ENCODE data around the gene INTS7.
"Not testable (repeated sequence)": the region's sequence is repeated elsewhere in the genome, so short reads cannot be mapped to it uniquely, and the experiment has no call there.

Gene INTS7

DNA sequence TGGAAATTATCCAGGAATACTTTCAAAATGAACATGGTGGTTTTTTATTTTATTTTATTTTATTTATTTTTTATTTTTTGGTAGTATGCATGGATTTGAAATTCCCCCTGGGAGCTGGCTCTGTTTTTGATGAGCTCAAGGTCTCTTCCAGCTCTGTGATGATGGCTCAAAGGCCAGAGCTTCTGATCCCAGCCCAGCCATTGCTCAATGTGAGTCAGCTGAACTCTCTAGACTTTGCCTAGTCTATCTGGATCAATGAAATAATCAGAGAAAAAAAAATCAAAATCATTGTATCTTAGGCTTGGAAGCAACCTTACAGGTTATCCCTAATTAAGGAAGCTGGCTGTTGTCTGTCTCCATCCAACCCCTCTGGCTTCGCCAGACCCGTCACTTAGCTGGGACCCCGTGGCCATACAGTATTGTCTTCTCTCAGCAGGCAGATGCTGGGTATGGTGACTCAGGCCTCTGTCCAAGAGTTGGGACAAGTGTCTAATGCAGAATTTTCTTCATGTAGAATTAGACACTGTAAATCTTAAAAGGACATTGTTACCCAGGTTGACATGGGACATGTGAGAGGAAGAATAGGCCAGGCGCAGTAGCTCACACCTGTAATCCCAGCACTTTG lies 114.6 kb downstream of the INTS7 start:
- Histone ChIP-seq H3K9ac (ENCODE audit: low read depth, low read length) (no peak overlapping the region), H3K9me3 (ENCODE audit: control insufficient read depth, insufficient read depth, low read length) (no peaks in the 10 kb centered on the region), H3K4me1 (ENCODE audit: insufficient read depth, low read length) (no peaks in the 10 kb centered on the region), H3K36me3 (ENCODE audit: insufficient read depth, low read length) (no peaks in the 10 kb centered on the region)

DNA sequence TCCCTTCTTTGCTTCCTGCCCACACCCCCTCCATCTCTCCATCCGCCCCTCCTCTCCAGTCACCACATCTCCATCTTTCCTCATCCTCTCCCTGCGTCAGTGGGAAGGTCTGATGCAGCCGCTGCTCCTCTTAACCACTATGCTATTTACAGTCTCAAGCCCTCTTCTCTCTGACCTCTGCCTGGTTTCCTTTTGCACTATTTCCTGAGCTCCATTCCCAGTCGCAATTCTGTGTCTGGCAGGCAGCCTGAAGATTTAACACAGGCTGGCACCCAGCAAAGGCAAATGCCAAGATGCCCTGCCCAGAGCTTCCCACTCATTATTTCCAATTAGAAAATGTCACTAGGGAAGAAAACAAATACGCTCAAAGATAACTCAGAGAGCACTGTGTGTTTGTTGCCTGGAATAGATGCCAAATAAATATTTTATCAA lies 115.2 kb downstream of the INTS7 start:
- Histone ChIP-seq H3K4me1 (ENCODE audit: insufficient read depth, low read length) (no peaks in the 10 kb centered on the region), H3K9me3 (ENCODE audit: control insufficient read depth, insufficient read depth, low read length) (no peaks in the 10 kb centered on the region), H3K36me3 (ENCODE audit: insufficient read depth, low read length) (no peaks in the 10 kb centered on the region), H3K9ac (ENCODE audit: low read depth, low read length) (no peak overlapping the region)

DNA sequence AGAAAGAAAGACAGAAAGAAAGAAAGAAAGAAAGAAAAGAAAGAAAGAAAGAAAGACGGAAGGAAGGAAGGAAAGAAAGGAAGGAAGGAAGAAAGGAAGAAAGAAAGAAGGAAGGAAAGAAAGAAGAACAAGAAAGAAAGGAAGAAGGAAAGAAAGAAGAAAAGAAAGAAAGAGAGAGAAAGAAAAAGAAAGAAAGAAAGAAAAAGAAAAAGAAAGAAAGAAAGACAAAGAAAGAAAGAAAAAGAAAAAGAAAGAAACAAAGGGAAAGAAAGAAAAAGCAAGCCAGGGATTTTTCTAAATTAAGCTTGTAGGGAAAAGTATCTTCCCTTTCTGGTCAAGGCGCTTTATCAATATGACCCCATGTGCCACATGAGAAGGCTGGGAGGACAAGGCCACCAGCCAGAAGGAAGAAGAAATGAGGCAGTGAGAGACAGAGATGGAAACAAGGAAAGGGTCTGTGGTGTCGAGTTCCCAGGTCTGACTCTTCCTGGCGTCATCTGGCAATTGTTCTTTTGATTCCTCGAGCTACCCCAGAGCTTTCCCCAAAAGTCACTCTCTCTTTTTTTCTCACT lies 116.4 kb downstream of the INTS7 start:
- Histone ChIP-seq H3K9me3 (ENCODE audit: control insufficient read depth, insufficient read depth, low read length) (no peaks in the 10 kb centered on the region), H3K36me3 (ENCODE audit: insufficient read depth, low read length) (no peaks in the 10 kb centered on the region), H3K4me1 (ENCODE audit: insufficient read depth, low read length) (no peaks in the 10 kb centered on the region), H3K9ac (ENCODE audit: low read depth, low read length) (no peak overlapping the region)

DNA sequence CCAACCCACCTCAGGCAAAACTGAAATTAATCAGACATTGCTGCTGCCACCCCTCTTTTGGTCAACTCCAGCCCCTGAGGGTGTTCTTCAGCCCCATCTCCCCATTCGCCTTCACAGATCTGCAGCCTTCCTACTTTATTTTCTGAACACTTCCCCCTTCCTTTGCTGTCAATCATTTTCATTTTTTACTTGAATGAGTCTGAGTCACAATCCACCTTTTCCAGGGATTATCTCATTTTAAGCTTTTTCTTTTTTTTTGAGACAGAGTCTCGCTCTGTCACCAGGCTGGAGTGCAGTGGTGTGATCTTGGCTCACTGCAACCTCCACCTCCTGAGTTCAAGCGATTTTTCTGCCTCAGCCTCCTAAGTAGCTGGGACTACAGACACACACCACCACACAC lies 118.9 kb downstream of the INTS7 start:
- not testable (repeated sequence) for H3K36me3 ChIP-seq (ENCODE audit: insufficient read depth, low read length); H3K9me3 ChIP-seq (ENCODE audit: control insufficient read depth, insufficient read depth, low read length); H3K4me1 ChIP-seq (ENCODE audit: insufficient read depth, low read length); H3K9ac ChIP-seq (ENCODE audit: low read depth, low read length)

DNA sequence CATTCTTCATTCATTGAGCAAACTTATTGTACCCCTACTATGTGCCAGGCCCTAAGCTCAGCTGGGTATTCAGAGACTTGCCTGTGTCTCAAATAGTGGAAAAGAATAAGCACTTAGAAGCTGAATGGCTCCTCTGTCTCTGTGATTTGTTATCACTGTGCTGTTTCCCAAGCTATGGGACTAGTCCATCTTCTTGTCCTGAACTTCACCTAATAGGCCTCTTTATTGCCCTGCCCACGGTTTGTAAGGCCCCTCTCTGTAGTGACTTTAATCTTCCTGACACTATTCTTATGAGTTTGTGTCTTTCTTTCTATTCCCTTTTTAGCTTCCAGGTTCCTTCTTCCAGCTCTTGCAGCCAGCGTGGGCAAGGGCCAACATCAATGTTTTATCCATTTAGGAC lies 119.4 kb downstream of the INTS7 start:
- H3K4me1 ChIP-seq (ENCODE audit: insufficient read depth, low read length): no peaks in the 10 kb centered on the region
- H3K9me3 ChIP-seq (ENCODE audit: control insufficient read depth, insufficient read depth, low read length): no peaks in the 10 kb centered on the region
- no peak overlapping the region for H3K9ac ChIP-seq (ENCODE audit: low read depth, low read length)
- no peaks in the 10 kb centered on the region for H3K36me3 ChIP-seq (ENCODE audit: insufficient read depth, low read length)

DNA sequence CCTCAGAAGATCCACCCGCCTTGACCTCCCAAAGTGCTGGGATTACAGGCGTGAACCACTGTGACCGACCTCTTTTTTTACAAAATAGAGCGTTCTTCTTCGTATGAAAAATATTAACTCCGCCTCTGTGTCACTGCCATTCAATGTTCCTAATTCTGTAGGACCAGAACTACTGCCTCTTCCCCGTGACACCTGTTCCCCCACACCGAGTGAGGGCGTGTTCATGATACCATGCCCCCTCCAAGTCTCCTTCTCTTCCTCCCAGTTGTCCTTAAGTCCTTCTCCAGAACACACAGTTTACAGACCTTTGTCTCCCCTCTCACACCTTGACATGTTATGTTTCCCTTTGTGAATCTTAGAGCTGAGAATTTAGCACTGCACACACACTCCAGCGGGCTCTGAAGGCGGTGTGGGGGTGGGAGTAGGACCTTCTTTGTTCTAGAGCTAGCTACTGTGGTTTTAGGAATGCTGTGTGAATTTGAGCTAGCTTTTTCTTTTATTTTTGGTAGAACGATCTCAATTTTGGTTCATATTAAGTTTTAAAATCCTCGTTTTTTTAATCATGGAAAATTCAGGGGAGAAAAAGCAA lies 122.4 kb downstream of the INTS7 start:
- no peaks in the 10 kb centered on the region for H3K36me3 ChIP-seq (ENCODE audit: insufficient read depth, low read length)
- no peaks in the 10 kb centered on the region for H3K9me3 ChIP-seq (ENCODE audit: control insufficient read depth, insufficient read depth, low read length)
- H3K9ac ChIP-seq (ENCODE audit: low read depth, low read length): no peak overlapping the region
- no peaks in the 10 kb centered on the region for H3K4me1 ChIP-seq (ENCODE audit: insufficient read depth, low read length)

DNA sequence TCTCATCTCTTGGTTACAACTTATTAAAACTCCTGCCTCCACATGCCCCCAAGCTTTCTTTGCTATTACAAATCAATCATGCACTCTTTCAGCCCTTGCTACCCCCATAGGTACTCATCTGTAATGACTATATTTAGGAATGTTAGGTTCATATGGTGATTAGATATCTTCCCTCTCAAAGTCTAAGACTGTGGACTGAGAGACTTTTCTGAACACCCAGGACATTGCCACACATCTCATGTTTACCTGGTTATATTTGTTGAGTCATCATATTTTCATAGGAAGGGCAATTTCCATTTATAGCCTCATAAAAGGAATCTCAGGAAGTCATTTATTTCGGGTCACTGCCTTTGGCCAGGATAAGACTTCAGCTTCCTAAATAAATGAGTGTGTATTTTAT lies 123.3 kb downstream of the INTS7 start:
- no peaks in the 10 kb centered on the region for H3K9me3 ChIP-seq (ENCODE audit: control insufficient read depth, insufficient read depth, low read length)
- H3K9ac ChIP-seq (ENCODE audit: low read depth, low read length): no peak overlapping the region
- H3K4me1 ChIP-seq (ENCODE audit: insufficient read depth, low read length): no peaks in the 10 kb centered on the region
- H3K36me3 ChIP-seq (ENCODE audit: insufficient read depth, low read length): no peaks in the 10 kb centered on the region

DNA sequence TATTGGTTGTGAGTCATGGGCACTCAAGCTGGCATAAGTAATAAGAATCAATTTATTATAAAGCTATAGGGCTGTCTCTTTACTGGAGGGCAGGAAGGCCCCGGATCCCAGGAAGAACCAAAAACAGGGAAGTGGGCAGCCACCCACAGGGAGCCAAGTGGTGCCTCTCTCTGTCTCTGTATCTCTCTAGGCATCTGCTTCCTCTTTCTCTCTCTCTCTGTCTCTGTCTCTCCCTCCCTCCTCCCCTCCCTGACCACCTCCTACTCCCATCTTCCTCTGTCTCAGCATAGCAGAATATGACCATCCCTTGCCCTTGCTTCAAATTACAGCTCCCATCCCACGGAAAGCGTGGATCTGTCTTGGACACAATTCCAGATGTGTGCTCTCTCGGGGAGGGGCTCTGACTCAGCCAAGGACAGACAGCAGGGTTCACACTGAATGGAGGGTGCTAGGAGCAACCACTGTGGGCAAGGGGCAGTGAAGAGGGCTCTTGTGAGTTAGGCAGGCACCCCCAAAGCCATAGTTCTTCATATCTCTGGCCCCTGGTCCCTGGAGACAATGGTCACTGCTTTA lies 124.4 kb downstream of the INTS7 start:
- no peaks in the 10 kb centered on the region for H3K36me3 ChIP-seq (ENCODE audit: insufficient read depth, low read length)
- H3K4me1 ChIP-seq (ENCODE audit: insufficient read depth, low read length): no peaks in the 10 kb centered on the region
- H3K9ac ChIP-seq (ENCODE audit: low read depth, low read length): no peak overlapping the region
- H3K9me3 ChIP-seq (ENCODE audit: control insufficient read depth, insufficient read depth, low read length): no peaks in the 10 kb centered on the region

DNA sequence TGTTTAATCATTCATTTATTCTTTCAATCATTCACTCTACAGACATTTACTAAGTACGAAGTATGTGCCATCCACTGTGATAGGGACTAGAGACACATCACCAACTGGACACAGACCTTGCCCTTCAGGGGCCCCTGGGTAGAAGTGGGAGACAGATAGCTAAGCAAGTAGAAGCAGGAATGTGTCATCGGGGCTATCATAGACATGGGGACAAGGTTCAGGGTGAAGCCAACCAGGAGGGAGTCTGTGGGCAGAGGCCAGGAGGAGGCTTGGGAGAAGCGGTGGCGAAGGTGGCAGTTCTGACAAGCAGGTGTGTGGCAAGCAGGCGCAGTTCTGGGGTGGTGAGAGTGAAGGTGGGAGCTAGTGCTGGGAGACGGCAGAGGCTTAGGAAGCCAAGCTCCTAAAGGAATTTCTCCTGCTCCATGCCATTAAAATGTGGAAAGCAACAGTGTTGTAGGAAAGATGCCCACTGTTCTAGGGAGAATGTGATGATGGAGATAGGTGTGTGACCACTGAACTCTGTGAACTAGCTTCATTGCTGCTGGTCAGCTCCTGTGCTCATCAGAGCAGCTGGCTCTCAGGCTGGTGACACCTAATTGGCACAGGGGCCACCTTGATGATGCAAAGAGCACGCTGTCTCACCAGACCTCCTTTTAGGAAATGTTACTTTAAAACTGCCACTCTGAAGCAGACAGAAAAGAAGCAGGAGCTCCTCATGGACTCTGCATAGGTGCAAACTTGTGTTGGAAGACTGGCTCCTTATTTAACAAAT lies 125.1 kb downstream of the INTS7 start:
- no peaks in the 10 kb centered on the region for H3K36me3 ChIP-seq (ENCODE audit: insufficient read depth, low read length)

DNA sequence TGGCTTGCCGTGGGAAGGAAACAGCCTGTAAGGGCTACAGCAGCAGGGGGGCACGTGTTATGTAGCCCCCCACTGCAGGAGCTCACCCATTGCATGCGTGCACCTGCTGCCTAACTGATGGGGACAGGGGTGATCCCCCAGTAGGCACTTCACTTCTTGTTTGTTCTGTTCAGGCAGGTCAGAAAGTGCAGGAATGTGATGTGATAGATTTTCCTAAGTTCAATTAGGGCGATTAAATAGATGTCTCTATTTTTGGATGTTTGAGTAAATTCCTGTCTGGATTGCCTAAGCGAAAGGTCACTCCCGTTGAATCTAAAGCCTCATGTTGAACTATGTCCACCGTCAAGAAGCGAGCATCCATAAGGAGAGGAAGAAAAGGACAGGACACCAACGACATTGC lies 126.0 kb downstream of the INTS7 start:
- Histone ChIP-seq H3K36me3 (ENCODE audit: insufficient read depth, low read length) (no peaks in the 10 kb centered on the region), H3K9ac (ENCODE audit: low read depth, low read length) (no peak overlapping the region), H3K4me1 (ENCODE audit: insufficient read depth, low read length) (no peaks in the 10 kb centered on the region), H3K9me3 (ENCODE audit: control insufficient read depth, insufficient read depth, low read length) (no peaks in the 10 kb centered on the region)

More for the DNA sequence above, 125.1 kb downstream of the INTS7 start:
- no peaks in the 10 kb centered on the region for H3K4me1 ChIP-seq (ENCODE audit: insufficient read depth, low read length)
- no peaks in the 10 kb centered on the region for H3K9me3 ChIP-seq (ENCODE audit: control insufficient read depth, insufficient read depth, low read length)
- no peak overlapping the region for H3K9ac ChIP-seq (ENCODE audit: low read depth, low read length)

DNA sequence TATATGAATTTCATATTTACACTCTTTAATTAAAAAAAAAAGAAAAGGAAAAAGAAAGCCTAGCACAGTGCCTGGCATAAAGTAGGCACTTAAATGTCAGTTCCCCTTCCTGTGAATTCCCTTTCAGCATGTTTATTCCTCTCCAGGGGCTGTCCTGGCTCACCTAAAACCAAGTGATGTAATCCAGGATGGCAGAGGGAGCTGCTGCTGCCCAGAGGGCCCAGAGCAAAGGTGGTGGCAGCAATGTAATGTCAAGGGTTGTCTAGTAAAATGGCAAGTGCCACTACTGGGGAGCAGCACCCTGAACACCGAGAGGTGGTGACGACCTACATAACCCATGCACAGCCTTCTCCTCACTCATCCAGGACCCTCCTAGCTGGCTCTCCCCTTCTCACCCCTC lies 126.4 kb downstream of the INTS7 start:
- no peaks in the 10 kb centered on the region for H3K36me3 ChIP-seq (ENCODE audit: insufficient read depth, low read length)
- no peaks in the 10 kb centered on the region for H3K9me3 ChIP-seq (ENCODE audit: control insufficient read depth, insufficient read depth, low read length)
- no peaks in the 10 kb centered on the region for H3K4me1 ChIP-seq (ENCODE audit: insufficient read depth, low read length)
- no peak overlapping the region for H3K9ac ChIP-seq (ENCODE audit: low read depth, low read length)

DNA sequence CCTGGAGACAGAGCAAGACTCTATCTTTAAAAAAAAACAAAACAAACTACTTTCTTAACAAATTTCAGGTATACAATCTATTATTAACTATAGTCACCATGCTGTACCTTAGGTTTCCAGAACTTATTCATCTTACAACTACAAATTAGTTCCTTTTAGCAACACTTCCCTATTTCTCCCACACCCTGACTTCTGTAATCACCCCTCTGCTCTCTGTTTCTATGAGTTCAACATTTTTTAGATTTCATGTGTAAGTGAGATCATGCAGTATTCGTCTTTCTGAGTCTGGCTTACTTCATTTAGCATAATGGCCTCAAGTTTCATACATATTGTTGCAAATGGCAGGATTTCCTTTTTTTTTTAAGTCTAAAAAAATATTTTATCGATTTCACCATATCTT lies 126.9 kb downstream of the INTS7 start:
- Histone ChIP-seq H3K9me3 (ENCODE audit: control insufficient read depth, insufficient read depth, low read length) (no peaks in the 10 kb centered on the region), H3K36me3 (ENCODE audit: insufficient read depth, low read length) (no peaks in the 10 kb centered on the region), H3K4me1 (ENCODE audit: insufficient read depth, low read length) (no peaks in the 10 kb centered on the region), H3K9ac (ENCODE audit: low read depth, low read length) (no peak overlapping the region)

DNA sequence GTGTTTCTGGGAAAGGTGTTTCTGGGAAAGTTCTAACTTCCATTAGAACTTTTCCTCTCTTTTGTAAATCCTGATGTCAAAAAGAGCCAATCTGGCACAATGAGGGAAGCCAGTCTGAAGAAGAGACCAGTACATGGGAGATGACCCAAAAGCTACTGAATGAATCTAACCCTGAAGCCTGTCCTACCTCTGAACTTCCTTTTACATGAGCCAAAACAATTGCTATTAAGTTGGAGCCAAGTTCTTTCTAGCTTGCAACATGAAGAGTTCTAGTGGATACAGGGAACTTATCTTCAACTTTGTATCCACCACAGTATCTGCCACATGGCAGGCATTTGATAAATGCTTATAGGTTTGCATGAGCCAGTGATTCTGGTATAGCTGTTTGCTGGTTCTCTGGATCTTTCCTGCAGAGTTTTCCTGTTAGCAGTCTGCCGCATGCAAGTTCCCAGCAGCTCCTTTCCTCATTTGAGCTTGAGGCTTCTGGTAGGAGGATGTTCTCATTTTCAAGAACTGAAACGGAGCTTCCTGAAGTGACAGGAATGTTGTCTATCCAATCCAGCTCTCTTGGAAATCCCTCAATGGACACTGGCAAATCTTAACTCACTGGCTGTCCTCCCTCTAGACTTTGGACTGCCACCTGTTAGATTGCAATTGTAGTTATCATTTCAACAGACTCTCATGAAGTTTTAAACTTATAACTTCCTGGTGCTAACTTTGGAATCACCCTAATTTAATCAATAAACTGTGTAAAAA lies 131.7 kb downstream of the INTS7 start:
- no peak overlapping the region for H3K9ac ChIP-seq (ENCODE audit: low read depth, low read length)
- no peaks in the 10 kb centered on the region for H3K9me3 ChIP-seq (ENCODE audit: control insufficient read depth, insufficient read depth, low read length)
- no peaks in the 10 kb centered on the region; the same call in 1 of the 2 replicates for H3K36me3 ChIP-seq (ENCODE audit: insufficient read depth, low read length)
- no peaks in the 10 kb centered on the region for H3K4me1 ChIP-seq (ENCODE audit: insufficient read depth, low read length)

Measured in ES-I3 (cell line).